MM.1S (cell line): Measurements from ENCODE around the gene DCAF15.

Experiments
- DNase-seq: peaks from one replicate; pipeline ENCODE4 v3.0.0-alpha.2; 2015
- H2AFZ ChIP-seq: fragments of 300-600 bp; sonication (generic); 2 replicates; pipeline ENCODE4 v1.6.0; 2016; ENCODE audit warnings: antibody characterized with exemption, low read length
- H3F3A ChIP-seq: fragments of 300-600 bp; sonication (generic); 2 replicates; pipeline ENCODE4 v1.6.1; 2016; ENCODE audit warnings: mild to moderate bottlenecking, antibody characterized with exemption, low read length, moderate library complexity, mixed read lengths; ENCODE audit not compliant: insufficient read depth
- H3K27ac ChIP-seq: fragments of 300-600 bp; sonication (generic); 2 replicates; pipeline ENCODE4 v1.5.1; 2016; ENCODE audit warnings: mild to moderate bottlenecking, low read length
- H3K27me3 ChIP-seq: fragments of 300-600 bp; sonication (generic); replicated peaks from 2 replicates; pipeline ENCODE4 v1.6.0; 2016; ENCODE audit warnings: low read length; ENCODE audit not compliant: insufficient read depth
- H3K36me3 ChIP-seq: fragments of 300-600 bp; sonication (generic); replicated peaks from 2 replicates; pipeline ENCODE4 v1.6.1; 2016; ENCODE audit warnings: mild to moderate bottlenecking, low read length, mixed read lengths; ENCODE audit not compliant: insufficient read depth
- H3K4me1 ChIP-seq: fragments of 300-600 bp; sonication (generic); 2 replicates; pipeline ENCODE4 v1.6.1; 2016; ENCODE audit warnings: low read length, mixed read lengths
- H3K4me2 ChIP-seq: fragments of 300-600 bp; sonication (generic); 2 replicates; pipeline ENCODE4 v1.6.0; 2016; ENCODE audit warnings: low read depth, low read length
- H3K4me3 ChIP-seq: fragments of 300-600 bp; sonication (generic); 2 replicates; pipeline ENCODE4 v1.5.1; 2016; ENCODE audit warnings: low read length, mixed read lengths
- H3K79me2 ChIP-seq: fragments of 300-600 bp; sonication (generic); 2 replicates; pipeline ENCODE4 v1.6.1; 2016; ENCODE audit warnings: mixed run types, low read length, mixed read lengths
- H3K9ac ChIP-seq: fragments of 300-600 bp; sonication (generic); 2 replicates; pipeline ENCODE4 v1.6.1; 2016; ENCODE audit warnings: low read length, mixed read lengths
- H3K9me2 ChIP-seq: fragments of 300-600 bp; sonication (generic); replicated peaks from 2 replicates; pipeline ENCODE4 v1.6.1; 2016; ENCODE audit warnings: mild to moderate bottlenecking, low read length, mixed read lengths; ENCODE audit not compliant: insufficient read depth
- H3K9me3 ChIP-seq: fragments of 300-600 bp; sonication (generic); replicated peaks from 2 replicates; pipeline ENCODE4 v1.6.1; 2016; ENCODE audit warnings: mild to moderate bottlenecking, low read length, mixed read lengths; ENCODE audit not compliant: insufficient read depth
- H4K20me1 ChIP-seq: fragments of 300-600 bp; sonication (generic); 2 replicates; pipeline ENCODE4 v1.6.1; 2016; ENCODE audit warnings: mild to moderate bottlenecking, low read length, moderate library complexity, mixed read lengths; ENCODE audit not compliant: insufficient read depth
- CTCF ChIP-seq: fragments of 300-600 bp; sonication (generic); IDR thresholded peaks from 2 replicates; pipeline ENCODE4 v1.5.1; 2016; ENCODE audit warnings: antibody characterized with exemption, low read length, mixed read lengths
- EZH2 ChIP-seq: fragments of 300-600 bp; sonication (generic); optimal IDR thresholded peaks from 2 replicates; pipeline ENCODE3; 2017; ENCODE audit warnings: low read depth, mild to moderate bottlenecking, antibody characterized with exemption, low read length, mixed read lengths
- EZH2phosphoT487 ChIP-seq: fragments of 300-600 bp; sonication (generic); IDR thresholded peaks from 2 replicates; pipeline ENCODE4 v1.6.1; 2018; ENCODE audit warnings: antibody characterized with exemption, low read length

Gene DCAF15

GRCh38 chr19:13990085-13990484, 37.8 kb downstream of the DCAF15 start:
- Histone ChIP-seq H3K79me2 (no peaks in the 10 kb centered on the region), H3K9ac (no peak overlapping the region), H3K36me3 (no peaks in the 10 kb centered on the region), H3K27ac (no peak overlapping the region), H4K20me1 (no peaks in the 10 kb centered on the region), H3K27me3 (no peaks in the 10 kb centered on the region), H3K4me3 (no peak overlapping the region), H3K9me2 (no peaks in the 10 kb centered on the region), H3K4me1 (peaks cover 22% of the 10 kb centered on the region), H3K9me3 (no peaks in the 10 kb centered on the region), H3F3A (peaks cover 18% of the 10 kb centered on the region), H3K4me2 (no peak overlapping the region), H2AFZ (no peak overlapping the region)
- no peak for TF ChIP-seq CTCF
- TF ChIP-seq EZH2phosphoT487 = no peak
- no peak for TF ChIP-seq EZH2
- DNase-seq = no peak

DNA sequence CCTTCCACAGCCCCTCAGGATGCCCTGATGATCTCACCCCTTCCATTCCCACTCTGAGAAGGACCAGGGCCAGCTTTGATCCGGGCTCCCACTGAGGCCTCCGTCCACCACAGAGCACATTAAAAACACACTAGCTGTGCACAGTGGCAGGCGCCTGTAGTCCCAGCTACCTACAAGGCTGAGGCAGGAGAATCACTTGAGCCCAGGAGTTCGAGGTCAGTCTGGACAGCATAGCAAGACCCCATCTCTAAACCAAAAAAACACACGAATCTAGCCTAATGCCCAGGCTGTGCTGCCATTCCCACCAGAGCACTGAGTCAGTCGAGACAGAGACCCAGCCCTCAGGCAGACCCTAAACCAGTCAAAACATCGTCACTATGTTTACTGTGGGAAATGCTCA, 39.7 kb downstream of the DCAF15 start:
- 0 out of 2 replicates have a peak, but pooled peaks cover under 1% of the 10 kb centered on the region for H3F3A ChIP-seq
- peaks cover 7% of the 10 kb centered on the region for H3K4me1 ChIP-seq
- no peak overlapping the region for H3K4me3 ChIP-seq
- DNase-seq = no peak
- H3K79me2 ChIP-seq = no peaks in the 10 kb centered on the region
- no peaks in the 10 kb centered on the region for H3K27me3 ChIP-seq
- no peak overlapping the region for H3K4me2 ChIP-seq
- no peak overlapping the region for H3K9ac ChIP-seq
- H2AFZ ChIP-seq = no peak overlapping the region
- no peaks in the 10 kb centered on the region for H4K20me1 ChIP-seq
- H3K9me3 ChIP-seq = no peaks in the 10 kb centered on the region
- TF ChIP-seq EZH2phosphoT487 (no peak), CTCF (no peak), EZH2 (no peak)
- no peaks in the 10 kb centered on the region for H3K36me3 ChIP-seq
- no peaks in the 10 kb centered on the region for H3K9me2 ChIP-seq
- H3K27ac ChIP-seq = no peak overlapping the region

- no peaks in the 10 kb centered on the region for H3K4me1 ChIP-seq
- no peak overlapping the region for H3K4me3 ChIP-seq
- TF ChIP-seq EZH2phosphoT487 = no peak
- no peak for TF ChIP-seq EZH2
- no peak for TF ChIP-seq CTCF
- H3F3A ChIP-seq = no peaks in the 10 kb centered on the region
- H3K27me3 ChIP-seq = no peaks in the 10 kb centered on the region
- H3K36me3 ChIP-seq = no peaks in the 10 kb centered on the region
- H2AFZ ChIP-seq = no peak overlapping the region
- H3K9ac ChIP-seq = no peak overlapping the region
- H3K9me3 ChIP-seq = no peaks in the 10 kb centered on the region
- H3K27ac ChIP-seq = no peak overlapping the region
- DNase-seq = no peak
- peaks cover 10% of the 10 kb centered on the region; the same call in 1 of the 2 replicates for H3K79me2 ChIP-seq
- no peaks in the 10 kb centered on the region for H4K20me1 ChIP-seq
- no peaks in the 10 kb centered on the region for H3K9me2 ChIP-seq
- no peak overlapping the region for H3K4me2 ChIP-seq
Measured at GRCh38 chr19:13993590-13994300, 41.4 kb downstream of the DCAF15 start.
